Measurements from ENCODE around the gene UNKL. TPM values are rescaled to one million over a fixed set of nuclear protein-coding genes. Genes with fewer than 3 reads are reported as not detected.

Gene UNKL
- total RNA-seq, 2 experiments from 2014 or later = 31.3 to 32.8 TPM

GRCh38 chr16:1393613-1394176 lies 20.8 kb downstream of the UNKL start:
- Mint-ChIP-seq H3K9me3 (ENCODE audit: low read depth) (no peaks in the 10 kb centered on the region), H3K4me1 (no peaks in the 10 kb centered on the region), H3K27me3 (no peaks in the 10 kb centered on the region), H3K36me3 (ENCODE audit: low read depth) (peaks cover 6% of the 10 kb centered on the region), H3K27ac (no peak overlapping the region), H3K4me3 (no peak overlapping the region)
- ATAC-seq = no peak
- intact Hi-C loops (cut with DNase I, micrococcal nuclease) = no loop called here
- POLR2A ChIA-PET = no interaction called here
- CTCF ChIA-PET = no interaction called here
- no peak for DNase-seq

DNA sequence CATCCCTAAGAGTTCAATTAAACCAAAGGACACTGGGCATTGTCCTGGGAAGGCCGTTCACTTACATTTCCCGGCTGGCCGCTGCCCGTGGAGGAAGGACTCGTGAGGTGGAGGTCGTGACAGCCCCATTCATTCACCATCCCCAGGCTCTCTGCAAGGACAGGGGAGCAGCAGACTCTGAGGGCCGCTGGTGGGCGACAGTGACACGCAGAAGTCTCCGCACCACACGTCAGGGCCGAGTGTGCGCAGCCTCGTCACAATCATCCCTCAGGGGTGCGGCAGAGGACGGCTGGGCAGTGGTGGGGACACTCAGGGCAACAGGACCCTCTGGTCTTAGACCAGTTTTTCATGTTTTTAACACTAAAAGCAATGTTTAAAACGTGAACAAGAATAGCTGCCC lies 21.7 kb downstream of the UNKL start:
- H3K4me3 Mint-ChIP-seq = no peak overlapping the region
- CTCF ChIA-PET = no interaction called here
- intact Hi-C loops (cut with DNase I, micrococcal nuclease) = no loop called here
- peak overlapping the region; percentile 13 for H3K27ac Mint-ChIP-seq
- POLR2A ChIA-PET = no interaction called here
- H3K4me1 Mint-ChIP-seq = no peaks in the 10 kb centered on the region
- H3K9me3 Mint-ChIP-seq (ENCODE audit: low read depth) = no peaks in the 10 kb centered on the region
- H3K36me3 Mint-ChIP-seq (ENCODE audit: low read depth) = peaks cover 6% of the 10 kb centered on the region
- ATAC-seq (no peak), DNase-seq (no peak)
- no peaks in the 10 kb centered on the region for H3K27me3 Mint-ChIP-seq

DNA sequence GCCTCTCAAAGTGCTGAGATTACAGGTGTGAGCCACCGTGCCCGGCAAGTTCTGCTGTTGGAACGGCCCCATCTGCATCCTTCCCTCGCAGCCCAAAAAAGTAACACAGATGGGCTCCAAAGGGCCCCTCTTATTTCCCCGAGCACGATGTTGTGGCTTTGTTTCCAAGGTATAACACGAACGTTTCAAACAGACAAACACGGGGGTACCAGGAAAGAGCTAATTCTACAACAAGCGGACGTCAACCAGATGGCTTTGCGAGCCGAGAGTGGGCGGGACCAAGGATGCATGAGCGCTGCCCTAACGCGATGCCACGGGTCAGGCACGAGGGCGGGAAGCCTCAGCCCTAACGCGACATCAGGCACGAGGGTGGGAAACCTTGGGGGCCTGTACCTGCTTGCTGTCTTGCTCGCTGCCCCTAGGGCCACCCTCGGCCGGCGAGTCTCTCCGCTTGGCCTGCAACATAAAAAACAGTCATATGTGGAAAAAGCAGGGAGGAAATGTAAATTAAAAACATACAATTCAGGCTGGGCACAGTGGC lies 24.2 kb downstream of the UNKL start:
- H3K4me3 Mint-ChIP-seq = no peak overlapping the region
- no peak overlapping the region for H3K27ac Mint-ChIP-seq
- ATAC-seq (no peak), DNase-seq (no peak)
- no peaks in the 10 kb centered on the region for H3K4me1 Mint-ChIP-seq
- intact Hi-C loops (cut with DNase I, micrococcal nuclease) = no loop called here
- H3K9me3 Mint-ChIP-seq (ENCODE audit: low read depth) = no peaks in the 10 kb centered on the region
- H3K27me3 Mint-ChIP-seq = no peaks in the 10 kb centered on the region
- POLR2A ChIA-PET = no interaction called here
- CTCF ChIA-PET = no interaction called here
- peaks cover 6% of the 10 kb centered on the region for H3K36me3 Mint-ChIP-seq (ENCODE audit: low read depth)

- Mint-ChIP-seq H3K9me3 (ENCODE audit: low read depth) (no peaks in the 10 kb centered on the region), H3K4me3 (no peak overlapping the region), H3K27ac (no peak overlapping the region), H3K4me1 (no peaks in the 10 kb centered on the region), H3K36me3 (ENCODE audit: low read depth) (peaks cover 9% of the 10 kb centered on the region), H3K27me3 (no peaks in the 10 kb centered on the region)
- POLR2A ChIA-PET = no interaction called here
- intact Hi-C loops (cut with DNase I, micrococcal nuclease) = no loop called here
- ATAC-seq = no peak
- CTCF ChIA-PET = no interaction called here
- DNase-seq = no peak
These were observed 24.7 kb downstream of the UNKL start for GRCh38 chr16:1389762-1390161.

DNA sequence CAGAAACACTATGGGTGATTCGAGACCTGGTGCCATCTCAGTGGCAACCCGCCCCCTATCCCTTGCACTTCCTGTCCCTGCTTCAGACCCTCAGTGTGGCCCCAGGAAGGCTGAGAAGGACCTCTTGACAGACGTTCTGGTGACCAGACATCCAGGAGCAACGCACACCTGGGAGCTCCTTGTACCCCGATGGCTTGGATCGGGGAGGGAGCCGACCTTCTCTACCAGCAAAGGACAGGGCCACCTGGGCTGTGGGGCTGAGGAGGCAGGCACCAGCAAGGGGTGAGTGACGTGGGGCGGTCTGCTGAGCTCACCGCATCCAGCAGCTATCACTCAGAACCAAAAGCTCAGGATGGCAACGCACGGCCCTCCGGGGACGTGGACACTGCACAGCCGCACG lies 27.2 kb downstream of the UNKL start:
- no peak for ATAC-seq
- Mint-ChIP-seq H3K36me3 (ENCODE audit: low read depth) (peaks cover 9% of the 10 kb centered on the region), H3K27ac (no peak overlapping the region), H3K4me3 (no peak overlapping the region), H3K27me3 (no peaks in the 10 kb centered on the region), H3K9me3 (ENCODE audit: low read depth) (no peaks in the 10 kb centered on the region), H3K4me1 (no peaks in the 10 kb centered on the region)
- intact Hi-C loops (cut with DNase I, micrococcal nuclease) = no loop called here
- ChIA-PET POLR2A (no interaction called here), CTCF (no interaction called here)
- no peak for DNase-seq

GRCh38 chr16:1385232-1385631 lies 29.3 kb downstream of the UNKL start:
- Mint-ChIP-seq H3K4me1 (peaks cover 1% of the 10 kb centered on the region), H3K27ac (no peak overlapping the region), H3K9me3 (ENCODE audit: low read depth) (no peaks in the 10 kb centered on the region), H3K27me3 (no peaks in the 10 kb centered on the region), H3K4me3 (no peak overlapping the region), H3K36me3 (ENCODE audit: low read depth) (peaks cover 10% of the 10 kb centered on the region)
- ATAC-seq (no peak), DNase-seq (no peak)
- CTCF ChIA-PET = no interaction called here
- intact Hi-C loops (cut with DNase I, micrococcal nuclease) = no loop called here
- POLR2A ChIA-PET = no interaction called here

- Mint-ChIP-seq H3K27ac (no peak overlapping the region), H3K9me3 (ENCODE audit: low read depth) (no peaks in the 10 kb centered on the region), H3K27me3 (no peaks in the 10 kb centered on the region), H3K4me1 (peaks cover 9% of the 10 kb centered on the region), H3K36me3 (ENCODE audit: low read depth) (peaks cover 11% of the 10 kb centered on the region), H3K4me3 (no peak overlapping the region)
- ChIA-PET POLR2A (no interaction called here), CTCF (no interaction called here)
- intact Hi-C loops (cut with DNase I, micrococcal nuclease) = no loop called here
- ATAC-seq (no peak), DNase-seq (no peak)
These were observed 30.9 kb downstream of the UNKL start for GRCh38 chr16:1383556-1383955.

DNA sequence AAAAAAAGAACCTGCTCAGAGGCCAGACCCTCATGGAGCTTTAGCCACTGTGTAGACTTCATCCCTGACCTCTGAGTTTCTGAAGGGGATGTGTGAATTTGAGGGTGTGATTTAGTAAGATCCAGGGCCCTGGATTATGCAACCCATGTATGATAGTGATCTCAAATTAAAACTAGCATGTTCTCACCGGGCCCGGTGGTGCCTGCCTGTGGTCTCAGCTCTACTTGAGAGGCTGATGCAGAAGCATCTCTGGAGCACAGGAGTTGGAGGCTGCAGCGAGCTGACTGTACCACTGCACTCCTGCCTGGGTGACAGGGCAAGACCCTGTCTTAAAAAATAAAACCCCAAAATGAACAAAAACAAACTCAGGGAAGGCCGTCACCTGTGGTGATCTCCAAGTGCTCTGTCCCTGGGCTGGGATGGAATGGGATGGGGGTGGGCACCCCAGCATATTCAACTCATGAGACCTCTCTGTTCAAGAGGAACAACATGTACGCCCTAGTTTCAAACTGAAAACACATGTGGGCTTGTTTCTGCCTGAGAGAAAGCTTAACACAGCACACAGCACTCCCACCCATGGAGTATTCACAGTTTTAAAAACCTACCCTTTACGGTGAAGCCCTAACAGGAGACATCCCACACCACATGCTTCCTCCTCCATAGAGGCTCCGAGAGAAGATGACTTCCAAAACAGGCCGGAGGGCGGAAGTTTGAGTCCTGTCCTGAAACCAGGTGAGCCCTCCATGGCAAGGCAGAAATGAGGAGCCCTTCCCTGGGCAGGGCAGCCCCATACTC lies 32.7 kb downstream of the UNKL start:
- H3K36me3 Mint-ChIP-seq (ENCODE audit: low read depth) = peaks cover 11% of the 10 kb centered on the region
- POLR2A ChIA-PET = no interaction called here
- H3K27ac Mint-ChIP-seq = no peak overlapping the region
- no peak for DNase-seq
- H3K9me3 Mint-ChIP-seq (ENCODE audit: low read depth) = no peaks in the 10 kb centered on the region
- peaks cover 17% of the 10 kb centered on the region for H3K4me1 Mint-ChIP-seq
- no peak for ATAC-seq
- intact Hi-C loops (cut with DNase I, micrococcal nuclease) = no loop called here
- no peaks in the 10 kb centered on the region for H3K27me3 Mint-ChIP-seq
- CTCF ChIA-PET = no interaction called here
- no peak overlapping the region for H3K4me3 Mint-ChIP-seq

- H3K9me3 Mint-ChIP-seq (ENCODE audit: low read depth) = no peaks in the 10 kb centered on the region
- DNase-seq = no peak
- H3K27ac Mint-ChIP-seq = no peak overlapping the region
- peak overlapping the region; percentile 66 for H3K4me3 Mint-ChIP-seq
- CTCF ChIA-PET = interaction anchor here (0.8 to 3.2 kb wide), 3 partner anchors 17 to 40 kb away, joined by 3 to 22 read pairs (median 4); partner anchors contain the start of gene UQCC4
- intact Hi-C loops (cut with DNase I, micrococcal nuclease) = no loop called here
- ATAC-seq = no peak
- peaks cover 11% of the 10 kb centered on the region for H3K36me3 Mint-ChIP-seq (ENCODE audit: low read depth)
- H3K4me1 Mint-ChIP-seq = peaks cover 17% of the 10 kb centered on the region
- H3K27me3 Mint-ChIP-seq = no peaks in the 10 kb centered on the region
- POLR2A ChIA-PET = no interaction called here
These were observed 34.3 kb downstream of the UNKL start for GRCh38 chr16:1380195-1380594.

DNA sequence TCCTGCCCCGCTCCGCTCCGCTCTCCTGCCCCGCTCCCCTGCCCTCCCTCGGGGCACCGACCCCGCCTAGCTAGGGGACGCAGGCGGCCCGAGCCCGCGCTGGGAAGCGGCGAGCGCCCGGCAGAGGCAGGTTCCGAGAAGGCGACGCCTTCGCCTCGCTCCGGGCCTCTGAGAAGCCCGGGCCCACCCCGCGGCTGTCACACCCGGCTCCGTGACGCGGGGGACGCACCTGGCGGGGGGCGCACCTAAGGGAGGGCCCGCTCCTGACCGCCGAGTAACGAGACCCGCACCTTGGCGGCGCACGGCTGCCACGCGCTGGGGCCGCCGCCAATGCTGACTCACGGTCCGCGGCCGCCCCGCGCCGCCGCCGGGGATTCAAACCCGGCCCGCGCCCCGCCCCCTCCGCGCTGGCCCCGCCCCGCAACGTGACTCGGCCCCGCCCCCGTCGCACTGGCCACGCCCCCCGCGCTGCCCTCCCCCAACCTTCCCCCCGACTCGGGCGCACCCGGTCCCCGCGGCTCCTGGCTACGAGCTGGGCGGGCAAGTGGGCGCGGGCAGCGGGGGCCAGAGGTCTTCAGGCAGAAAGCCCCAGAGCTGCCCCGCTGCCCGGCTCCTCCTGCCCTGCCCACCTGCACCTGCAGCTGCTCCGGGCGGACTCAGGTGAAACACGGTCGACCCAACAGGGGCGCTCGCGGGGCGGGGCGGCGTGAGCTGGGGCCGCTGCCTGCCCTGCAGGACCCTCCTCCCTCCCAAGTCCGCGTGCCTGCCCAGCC lies 35.0 kb downstream of the UNKL start:
- peak overlapping the region; percentile 87 for H3K4me3 Mint-ChIP-seq
- no peaks in the 10 kb centered on the region for H3K27me3 Mint-ChIP-seq
- peak; percentile 83 for ATAC-seq
- peak; percentile 88 for DNase-seq
- peaks cover 17% of the 10 kb centered on the region for H3K4me1 Mint-ChIP-seq
- H3K36me3 Mint-ChIP-seq (ENCODE audit: low read depth) = peaks cover 6% of the 10 kb centered on the region
- no peaks in the 10 kb centered on the region for H3K9me3 Mint-ChIP-seq (ENCODE audit: low read depth)
- intact Hi-C loops (cut with DNase I, micrococcal nuclease) = loop anchor here (1.0 to 5.0 kb wide), 13 partner anchors 28 to 408 kb away; partner anchors contain the start of genes UNKL (in 2 of the 2), CLCN7 (in 1 of the 2), CRAMP1 (in 1 of the 2) and GNPTG (in 1 of the 2)
- ChIA-PET POLR2A (interaction anchor here (1.3 kb wide), 1 partner anchor 28 kb away, joined by 5 read pairs; no protein-coding TSS in a partner anchor), CTCF (interaction anchor here (0.8 to 3.2 kb wide), 3 partner anchors 16 to 41 kb away, joined by 3 to 22 read pairs (median 4); partner anchors contain the start of gene UQCC4)
- H3K27ac Mint-ChIP-seq = no peak overlapping the region

DNA sequence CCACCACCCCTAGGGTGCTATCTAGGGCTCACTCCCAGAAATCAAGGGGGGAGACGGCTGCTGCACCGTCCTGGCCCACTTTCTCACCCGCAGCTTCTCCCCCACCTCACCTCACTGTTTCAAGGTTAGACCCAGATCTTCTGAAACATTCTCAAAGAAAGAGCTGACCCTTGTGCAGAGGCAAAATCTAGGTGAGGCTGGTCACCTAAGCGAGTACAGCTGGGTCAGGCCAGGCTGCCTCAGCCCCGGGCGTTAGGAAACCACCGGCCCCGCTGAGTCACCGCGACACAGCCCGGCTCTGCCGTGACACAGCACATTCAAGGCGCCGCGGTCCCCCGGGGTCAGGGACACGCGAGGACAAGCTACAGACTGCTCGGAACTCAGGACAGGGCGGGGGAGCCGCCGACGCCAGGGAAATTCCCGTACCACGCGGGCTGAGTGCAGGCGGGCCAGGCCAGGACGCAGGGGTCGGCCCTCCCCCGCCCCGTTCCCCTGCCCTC lies 35.6 kb downstream of the UNKL start:
- H3K9me3 Mint-ChIP-seq (ENCODE audit: low read depth) = no peaks in the 10 kb centered on the region
- H3K4me1 Mint-ChIP-seq = peaks cover 17% of the 10 kb centered on the region
- peak overlapping the region; percentile 87 for H3K4me3 Mint-ChIP-seq
- peak overlapping the region; percentile 91 for H3K27ac Mint-ChIP-seq
- peaks cover 6% of the 10 kb centered on the region for H3K36me3 Mint-ChIP-seq (ENCODE audit: low read depth)
- ChIA-PET CTCF (interaction anchor here (0.5 to 3.2 kb wide), 4 partner anchors 13 to 232 kb away, joined by 3 to 22 read pairs (median 6); no protein-coding TSS in a partner anchor), POLR2A (interaction anchor here (0.6 to 1.3 kb wide), 2 partner anchors 29 to 653 kb away, joined by 4 to 5 read pairs; no protein-coding TSS in a partner anchor)
- peak; percentile 74 for ATAC-seq
- DNase-seq = peak; percentile 87
- intact Hi-C loops (cut with DNase I, micrococcal nuclease) = loop anchor here (1.0 to 5.0 kb wide), 13 partner anchors 28 to 408 kb away; partner anchors contain the start of genes UNKL (in 2 of the 2), CLCN7 (in 1 of the 2), CRAMP1 (in 1 of the 2) and GNPTG (in 1 of the 2)
- no peaks in the 10 kb centered on the region for H3K27me3 Mint-ChIP-seq
